IMR-90 (cell line): ENCODE data around the gene STX16. TPM values are rescaled to one million over a fixed set of nuclear protein-coding genes. Genes with fewer than 3 reads are reported as not detected.

Experiments
- ATAC-seq: fragments of 200-7000 bp; cut with Tn5 transposase; 2 replicates; pipeline ENCODE4 v1.9.1; 2020; ENCODE audit warnings: low read depth, mild to moderate bottlenecking, moderate library complexity
- BruUV-seq: library from RNA; stranded (reverse); fragments of 400-500 nt; replicated peaks from 2 replicates; lab custom pipeline; 2021; lab: Mats Ljungman, UMichigan
- CTCF ChIA-PET: fragments of 300-600 bp; formaldehyde crosslinking; extraction: SDS; loops from one replicate; lab custom pipeline; 2021; ENCODE audit warnings: antibody characterized with exemption; lab: Yijun Ruan, JAX
- POLR2A ChIA-PET: fragments of 300-600 bp; sonication (Branson Sonifier 250); formaldehyde crosslinking; loops from one replicate; lab custom pipeline; 2022; ENCODE audit warnings: antibody characterized with exemption; ENCODE audit not compliant: unreplicated experiment; lab: Charles Lee
- DNase-seq: peaks from one replicate; pipeline ENCODE4 v3.0.0; 2013
- H2AFZ ChIP-seq: replicated peaks from 2 replicates; pipeline ENCODE3; 2013; ENCODE audit warnings: low read length, mild to moderate bottlenecking; ENCODE audit not compliant: poor library complexity
- H2AK5ac ChIP-seq: 2 replicates; pipeline ENCODE4 v1.6.1; 2013; ENCODE audit warnings: low read depth, low read length, inconsistent platforms
- H2AK9ac ChIP-seq: replicated peaks from 2 replicates; pipeline ENCODE3; 2013; ENCODE audit warnings: mild to moderate bottlenecking, low read depth, low read length, moderate library complexity; ENCODE audit not compliant: poor library complexity
- H2BK120ac ChIP-seq: 2 replicates; pipeline ENCODE4 v1.6.1; 2013; ENCODE audit warnings: low read depth, low read length, inconsistent platforms
- H2BK15ac ChIP-seq: 3 replicates; pipeline ENCODE4 v1.6.1; 2013; ENCODE audit warnings: low read depth, low read length, inconsistent platforms
- H2BK20ac ChIP-seq: 2 replicates; pipeline ENCODE4 v1.6.1; 2013; ENCODE audit warnings: low read depth, mild to moderate bottlenecking, inconsistent platforms, low read length, moderate library complexity
- H2BK5ac ChIP-seq: 2 replicates; pipeline ENCODE4 v1.6.1; 2013; ENCODE audit warnings: mild to moderate bottlenecking, low read depth, low read length, inconsistent platforms; ENCODE audit not compliant: poor library complexity, severe bottlenecking
- H3K14ac ChIP-seq: replicated peaks from 2 replicates; pipeline ENCODE4 v1.6.1; 2013; ENCODE audit warnings: low read depth, low read length, inconsistent platforms
- H3K18ac ChIP-seq: 2 replicates; pipeline ENCODE4 v1.6.1; 2013; ENCODE audit warnings: low read depth, low read length, control low read depth
- H3K23ac ChIP-seq: 2 replicates; pipeline ENCODE4 v1.6.1; 2013; ENCODE audit warnings: low read depth, low read length, inconsistent platforms
- H3K27ac ChIP-seq: 2 replicates; pipeline ENCODE4 v1.5.1; 2013; ENCODE audit warnings: mild to moderate bottlenecking, control low read depth, low read length; ENCODE audit not compliant: insufficient read depth
- H3K27me3 ChIP-seq: 2 replicates; pipeline ENCODE4 v1.6.1; 2013; ENCODE audit warnings: low read length; ENCODE audit not compliant: control insufficient read depth, insufficient read depth
- H3K36me3 ChIP-seq: 2 replicates; pipeline ENCODE4 v1.6.1; 2013; ENCODE audit warnings: low read length, mixed read lengths; ENCODE audit not compliant: control insufficient read depth, insufficient read depth
- H3K4ac ChIP-seq: 2 replicates; pipeline ENCODE4 v1.6.1; 2013; ENCODE audit warnings: low read depth, low read length, inconsistent platforms
- H3K4me1 ChIP-seq: 2 replicates; pipeline ENCODE4 v1.6.1; 2013; ENCODE audit warnings: low read length, mixed read lengths; ENCODE audit not compliant: control insufficient read depth, insufficient read depth
- H3K4me2 ChIP-seq: 2 replicates; pipeline ENCODE4 v1.6.1; 2013; ENCODE audit warnings: low read depth, mild to moderate bottlenecking, control low read depth, low read length, moderate library complexity
- H3K4me3 ChIP-seq: 2 replicates; pipeline ENCODE4 v1.5.1; 2013; ENCODE audit warnings: low read depth, mild to moderate bottlenecking, control low read depth, low read length, moderate library complexity; ENCODE audit not compliant: insufficient read depth
- H3K56ac ChIP-seq: 2 replicates; pipeline ENCODE4 v1.6.1; 2013; ENCODE audit warnings: low read length, inconsistent platforms; ENCODE audit not compliant: insufficient read depth; ENCODE audit errors: extremely low read depth
- H3K79me1 ChIP-seq, 2 experiments: 2 replicates each; pipeline ENCODE4 v1.6.1; 2013; ENCODE audit warnings: low read length in 2 of 2, inconsistent platforms in 1 of 2, low read depth in 1 of 2
- H3K9ac ChIP-seq: 2 replicates; pipeline ENCODE4 v1.6.1; 2013; ENCODE audit warnings: low read depth, low read length, control low read depth
- H3K9me1 ChIP-seq: 2 replicates; pipeline ENCODE4 v1.6.1; 2013; ENCODE audit warnings: low read length, inconsistent platforms; ENCODE audit not compliant: insufficient read depth
- H3K9me3 ChIP-seq: 2 replicates; pipeline ENCODE4 v1.6.1; 2013; ENCODE audit warnings: low read length; ENCODE audit not compliant: control insufficient read depth, insufficient read depth
- H4K20me1 ChIP-seq: 2 replicates; pipeline ENCODE4 v1.6.1; 2013; ENCODE audit warnings: low read length, inconsistent platforms; ENCODE audit not compliant: insufficient read depth
- H4K5ac ChIP-seq: 2 replicates; pipeline ENCODE4 v1.6.1; 2013; ENCODE audit warnings: mild to moderate bottlenecking, low read depth, low read length, control low read depth
- H4K8ac ChIP-seq, 2 experiments: 2 replicates each; pipeline ENCODE4 v1.6.1; 2013; ENCODE audit warnings: low read depth in 2 of 2, low read length in 2 of 2, control low read depth in 1 of 2, inconsistent platforms in 1 of 2
- H4K91ac ChIP-seq: 2 replicates; pipeline ENCODE4 v1.6.1; 2013; ENCODE audit warnings: low read depth, low read length, inconsistent platforms; ENCODE audit not compliant: insufficient read depth
- BHLHE40 ChIP-seq: fragments of 150-350 bp; IDR thresholded peaks from 2 replicates; pipeline ENCODE4 v1.6.1; 2016; ENCODE audit warnings: mild to moderate bottlenecking, low read depth, low read length
- CEBPB ChIP-seq: IDR thresholded peaks from 2 replicates; pipeline ENCODE4 v1.6.1; 2012; ENCODE audit warnings: low read depth, low read length, improper control_type of control experiment
- CHD1 ChIP-seq: IDR thresholded peaks from 2 replicates; pipeline ENCODE4 v1.6.1; 2012; ENCODE audit warnings: low read depth, low read length, improper control_type of control experiment
- FOS ChIP-seq: fragments of 150-350 bp; IDR thresholded peaks from 2 replicates; pipeline ENCODE4 v1.6.1; 2016; ENCODE audit warnings: low read depth, low read length
- MAFK ChIP-seq: IDR thresholded peaks from 2 replicates; pipeline ENCODE4 v1.6.1; 2012; ENCODE audit warnings: low read depth, low read length, improper control_type of control experiment
- MAZ ChIP-seq: IDR thresholded peaks from 2 replicates; pipeline ENCODE4 v1.6.1; 2012; ENCODE audit warnings: low read depth, mild to moderate bottlenecking, low read length, improper control_type of control experiment, moderate library complexity, borderline replicate concordance
- MXI1 ChIP-seq: IDR thresholded peaks from 2 replicates; pipeline ENCODE4 v1.6.1; 2012; ENCODE audit warnings: low read depth, mild to moderate bottlenecking, low read length, moderate library complexity, borderline replicate concordance
- NFE2L2 ChIP-seq: fragments of 150-350 bp; IDR thresholded peaks from 2 replicates; pipeline ENCODE4 v1.6.1; 2016; ENCODE audit warnings: low read depth, mild to moderate bottlenecking, low read length
- POLR2A ChIP-seq: IDR thresholded peaks from 2 replicates; pipeline ENCODE4 v1.6.1; 2012; ENCODE audit warnings: mild to moderate bottlenecking, low read depth, low read length
- RAD21 ChIP-seq: IDR thresholded peaks from 2 replicates; pipeline ENCODE4 v1.6.1; 2012; ENCODE audit warnings: low read length, improper control_type of control experiment
- RCOR1 ChIP-seq: IDR thresholded peaks from 2 replicates; pipeline ENCODE4 v1.6.1; 2012; ENCODE audit warnings: mild to moderate bottlenecking, low read length, improper control_type of control experiment; ENCODE audit not compliant: insufficient replicate concordance
- RFX5 ChIP-seq: IDR thresholded peaks from 2 replicates; pipeline ENCODE4 v1.8.0; 2012; ENCODE audit warnings: low read depth, mild to moderate bottlenecking, low read length, moderate library complexity
- SMC3 ChIP-seq: fragments of 150-350 bp; IDR thresholded peaks from 2 replicates; pipeline ENCODE4 v1.6.1; 2016; ENCODE audit warnings: low read depth, mild to moderate bottlenecking, antibody characterized with exemption, low read length, moderate library complexity
- WGBS, 2 experiments: methylation state at CpG; one replicate each; pipeline versions ENCODE4 v1.1.5 to v1.1.7; 2013; ENCODE audit warnings: missing lambda C conversion rate in 2 of 2; ENCODE audit not compliant: insufficient read length in 1 of 2; ENCODE audit errors: extremely low coverage in 2 of 2; 5-methylcytosine and 5-hydroxymethylcytosine counted together
- dilution Hi-C: fragments of 300-500 bp; cut with HindIII; formaldehyde crosslinking; loops from one replicate; pipeline ENCODE4 v1.14.3; 2018; ENCODE audit warnings: low sequenced_read_pairs; ENCODE audit not compliant: unreplicated experiment
- in situ Hi-C: fragments of 300-500 bp; cut with MboI; formaldehyde crosslinking; loops from 3 replicates; pipeline ENCODE4 v1.14.3; 2019; ENCODE audit warnings: low sequenced_read_pairs, inconsistent platforms, mixed read lengths
- intact Hi-C: fragments of 100-400 bp; cut with micrococcal nuclease; formaldehyde crosslinking; loops from 2 replicates; pipeline ENCODE4 v1.10.0; 2022
- polyA plus RNA-seq, 3 experiments: library from polyadenylated mRNA; depleted of rRNA; stranded (reverse); fragments of >200 nt; gene quantifications; 2 replicates each; pipeline ENCODE4 v1.2.3, GENCODE V29; 2012; ENCODE audit warnings: low replicate concordance in 1 of 3
- total RNA-seq: library from RNA; depleted of rRNA; stranded (reverse); fragments of >200 nt; gene quantifications from 2 replicates; pipeline ENCODE4 v1.2.3, GENCODE V29; 2012
- TF ChIP-seq, protein P1 (sequence below): fragments of 150-350 bp; IDR thresholded peaks from 2 replicates; pipeline ENCODE4 v1.6.1; 2017; ENCODE audit warnings: mild to moderate bottlenecking, antibody characterized with exemption, low read length, low read depth
- TF ChIP-seq, protein P2 (sequence below): conservative IDR thresholded peaks from 2 replicates; pipeline ENCODE4 v1.5.1; 2012; ENCODE audit warnings: mild to moderate bottlenecking, low read depth, low read length, improper control_type of control experiment
- TF ChIP-seq, protein P3 (sequence below): fragments of 150-350 bp; IDR thresholded peaks from 2 replicates; pipeline ENCODE4 v1.6.1; 2016; ENCODE audit warnings: low read depth, mild to moderate bottlenecking, low read length, moderate library complexity, borderline replicate concordance

The STX16 gene
- total and polyA plus RNA-seq, 2 of the 4 experiments (the other 2 are of a cell fraction): 26.9 to 58.2 TPM

DNA sequence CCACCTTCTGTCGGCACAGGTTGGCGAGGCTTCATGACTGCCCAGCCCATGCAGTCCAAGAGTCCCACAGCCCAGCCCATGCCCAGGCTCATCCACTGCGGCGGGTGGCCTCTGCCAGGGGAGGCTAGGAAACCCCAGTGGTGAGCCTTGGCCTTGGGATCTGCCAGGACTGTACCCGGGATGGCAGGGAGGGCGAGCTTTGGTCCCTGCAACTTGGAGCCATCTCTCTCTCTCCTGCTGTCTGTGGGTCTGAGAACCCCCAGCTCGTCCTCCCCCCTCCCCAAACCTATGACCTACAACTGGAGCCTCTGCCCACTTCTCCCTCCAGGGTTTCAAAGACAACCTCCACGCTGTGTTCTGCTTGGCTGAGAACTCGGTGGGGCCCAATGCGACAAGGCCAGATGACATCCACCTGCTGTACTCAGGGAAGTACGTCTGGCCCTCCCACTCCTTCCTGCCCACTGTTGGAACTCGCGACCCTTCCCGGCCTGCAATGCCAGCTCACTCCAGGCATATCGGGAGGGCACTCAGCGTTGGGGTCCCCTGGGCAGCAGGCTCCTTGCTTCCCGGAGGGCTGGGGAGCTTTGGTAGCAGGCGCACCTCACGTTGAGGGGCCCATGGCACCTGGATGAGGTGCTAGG, 61.2 kb downstream of the STX16 start:
- Histone ChIP-seq H3K9ac (no peak overlapping the region), H3K36me3 (no peaks in the 10 kb centered on the region), H2BK5ac (no peak overlapping the region), H3K27ac (no peak overlapping the region), H3K4me1 (no peaks in the 10 kb centered on the region), H2BK15ac (no peak overlapping the region), H4K91ac (no peak overlapping the region), H3K9me1 (no peaks in the 10 kb centered on the region), H3K4me2 (no peak overlapping the region), H2AK5ac (no peak overlapping the region), H3K4ac (no peak overlapping the region), H2BK20ac (no peak overlapping the region), H3K4me3 (no peak overlapping the region), H2BK120ac (no peak overlapping the region), H4K5ac (no peak overlapping the region), H3K14ac (no peak overlapping the region), H3K27me3 (no peaks in the 10 kb centered on the region), H2AK9ac (no peak overlapping the region), H3K9me3 (no peaks in the 10 kb centered on the region), H3K79me1 (no peaks in the 10 kb centered on the region), H2AFZ (no peak overlapping the region), H4K8ac (no peak overlapping the region), H3K23ac (no peak overlapping the region), H4K20me1 (no peaks in the 10 kb centered on the region), H3K56ac (no peak overlapping the region), H3K18ac (no peak overlapping the region)
- ATAC-seq (no peak), DNase-seq (no peak)
- ChIA-PET POLR2A (no interaction called here), CTCF (no interaction called here)
- intact Hi-C loops: no loop called here
- 66% methylated on average over 8 of the region's 19 CpGs; no CpG with 5 or more reads in 1 of the 2 experiments for WGBS, 2 experiments
- BruUV-seq: no TSS peak
- dilution Hi-C loops: no loop called here
- in situ Hi-C loops: no loop called here
- no peak for TF ChIP-seq BHLHE40
- no peak for TF ChIP-seq POLR2A
- no peak for TF ChIP-seq CHD1
- TF ChIP-seq, protein P1, sequence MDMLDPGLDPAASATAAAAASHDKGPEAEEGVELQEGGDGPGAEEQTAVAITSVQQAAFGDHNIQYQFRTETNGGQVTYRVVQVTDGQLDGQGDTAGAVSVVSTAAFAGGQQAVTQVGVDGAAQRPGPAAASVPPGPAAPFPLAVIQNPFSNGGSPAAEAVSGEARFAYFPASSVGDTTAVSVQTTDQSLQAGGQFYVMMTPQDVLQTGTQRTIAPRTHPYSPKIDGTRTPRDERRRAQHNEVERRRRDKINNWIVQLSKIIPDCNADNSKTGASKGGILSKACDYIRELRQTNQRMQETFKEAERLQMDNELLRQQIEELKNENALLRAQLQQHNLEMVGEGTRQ: no peak
- no peak for TF ChIP-seq SMC3
- no peak for TF ChIP-seq CEBPB
- TF ChIP-seq MAZ: no peak
- TF ChIP-seq RFX5: no peak
- no peak for TF ChIP-seq FOS
- TF ChIP-seq RAD21: no peak
- no peak for TF ChIP-seq MXI1
- TF ChIP-seq, protein P2, sequence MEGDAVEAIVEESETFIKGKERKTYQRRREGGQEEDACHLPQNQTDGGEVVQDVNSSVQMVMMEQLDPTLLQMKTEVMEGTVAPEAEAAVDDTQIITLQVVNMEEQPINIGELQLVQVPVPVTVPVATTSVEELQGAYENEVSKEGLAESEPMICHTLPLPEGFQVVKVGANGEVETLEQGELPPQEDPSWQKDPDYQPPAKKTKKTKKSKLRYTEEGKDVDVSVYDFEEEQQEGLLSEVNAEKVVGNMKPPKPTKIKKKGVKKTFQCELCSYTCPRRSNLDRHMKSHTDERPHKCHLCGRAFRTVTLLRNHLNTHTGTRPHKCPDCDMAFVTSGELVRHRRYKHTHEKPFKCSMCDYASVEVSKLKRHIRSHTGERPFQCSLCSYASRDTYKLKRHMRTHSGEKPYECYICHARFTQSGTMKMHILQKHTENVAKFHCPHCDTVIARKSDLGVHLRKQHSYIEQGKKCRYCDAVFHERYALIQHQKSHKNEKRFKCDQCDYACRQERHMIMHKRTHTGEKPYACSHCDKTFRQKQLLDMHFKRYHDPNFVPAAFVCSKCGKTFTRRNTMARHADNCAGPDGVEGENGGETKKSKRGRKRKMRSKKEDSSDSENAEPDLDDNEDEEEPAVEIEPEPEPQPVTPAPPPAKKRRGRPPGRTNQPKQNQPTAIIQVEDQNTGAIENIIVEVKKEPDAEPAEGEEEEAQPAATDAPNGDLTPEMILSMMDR: no peak
- TF ChIP-seq MAFK: no peak
- TF ChIP-seq, protein P3, sequence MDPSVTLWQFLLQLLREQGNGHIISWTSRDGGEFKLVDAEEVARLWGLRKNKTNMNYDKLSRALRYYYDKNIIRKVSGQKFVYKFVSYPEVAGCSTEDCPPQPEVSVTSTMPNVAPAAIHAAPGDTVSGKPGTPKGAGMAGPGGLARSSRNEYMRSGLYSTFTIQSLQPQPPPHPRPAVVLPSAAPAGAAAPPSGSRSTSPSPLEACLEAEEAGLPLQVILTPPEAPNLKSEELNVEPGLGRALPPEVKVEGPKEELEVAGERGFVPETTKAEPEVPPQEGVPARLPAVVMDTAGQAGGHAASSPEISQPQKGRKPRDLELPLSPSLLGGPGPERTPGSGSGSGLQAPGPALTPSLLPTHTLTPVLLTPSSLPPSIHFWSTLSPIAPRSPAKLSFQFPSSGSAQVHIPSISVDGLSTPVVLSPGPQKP: no peak
- no peak for TF ChIP-seq NFE2L2
- no peak for TF ChIP-seq RCOR1
